SK-N-SH (cell line): ENCODE results near the gene ARHGDIA. TPM values are rescaled to one million over a fixed set of nuclear protein-coding genes. Genes with fewer than 3 reads are reported as not detected.
A peak's percentile ranks its signal among the peaks of the same experiment; 100 is the strongest.

Source experiments
- CTCF ChIA-PET: fragments of 300-600, 350-600 bp; formaldehyde crosslinking; extraction: SDS; loops from one replicate; lab custom pipeline; 2021; lab: Yijun Ruan, JAX
- POLR2A ChIA-PET: fragments of 350-600 bp; sonication (Branson Sonifier 250); formaldehyde crosslinking; extraction: SDS; loops from one replicate; lab custom pipeline; 2020; ENCODE audit warnings: antibody characterized with exemption, inconsistent platforms; lab: Yijun Ruan, JAX
- DNase-seq: peaks from one replicate; pipeline ENCODE4 v3.0.0; 2012
- H2AFZ ChIP-seq: fragments of 200-600 bp; sonication (generic); 2 replicates; pipeline ENCODE4 v1.8.1; 2016; ENCODE audit warnings: antibody characterized with exemption, mild to moderate bottlenecking, low read depth
- H3F3A ChIP-seq: fragments of 200-600 bp; sonication (generic); replicated peaks from 2 replicates; pipeline ENCODE3; 2016; ENCODE audit warnings: antibody characterized with exemption, mild to moderate bottlenecking; ENCODE audit not compliant: insufficient read depth
- H3K27ac ChIP-seq, 2 experiments: fragments of 200-500 bp in 1 of 2; fragments of 200-600 bp in 1 of 2; sonication (Bioruptor generic) in 1 of 2; sonication (generic), shearing (Covaris generic) in 1 of 2; 2 replicates each; pipeline versions ENCODE4 v1.5.1 to v1.6.1; 2014 to 2016; ENCODE audit warnings: low read depth in 2 of 2, inconsistent platforms in 1 of 2, low read length in 1 of 2, mild to moderate bottlenecking in 1 of 2, mixed read lengths in 1 of 2
- H3K27me3 ChIP-seq: fragments of 200-600 bp; sonication (generic), shearing (Covaris generic); 2 replicates; pipeline ENCODE4 v1.6.1; 2016; ENCODE audit warnings: mixed run types; ENCODE audit not compliant: insufficient read depth
- H3K36me3 ChIP-seq, 2 experiments: fragments of 200-500 bp in 1 of 2; fragments of 200-600 bp in 1 of 2; sonication (Bioruptor generic) in 1 of 2; sonication (generic) in 1 of 2; replicated peaks in 1 of 2; 2 replicates each; pipeline versions ENCODE3 to v1.5.1; 2014 to 2016; ENCODE audit warnings: low read length in 1 of 2, mild to moderate bottlenecking in 1 of 2; ENCODE audit not compliant: insufficient read depth in 2 of 2, control insufficient read depth in 1 of 2
- H3K4me1 ChIP-seq, 2 experiments: fragments of 200-500 bp in 1 of 2; fragments of 200-600 bp in 1 of 2; sonication (Bioruptor generic) in 1 of 2; sonication (generic), shearing (Covaris generic) in 1 of 2; 2 replicates each; pipeline versions ENCODE4 v1.5.1 to v1.6.1; 2014 to 2016; ENCODE audit warnings: low read depth in 1 of 2, low read length in 1 of 2, mixed run types in 1 of 2; ENCODE audit not compliant: insufficient read depth in 2 of 2, control insufficient read depth in 1 of 2
- H3K4me2 ChIP-seq: fragments of 200-600 bp; sonication (generic), shearing (Covaris generic); 2 replicates; pipeline ENCODE4 v1.6.1; 2017; ENCODE audit warnings: mixed run types
- H3K4me3 ChIP-seq, 2 experiments: fragments of 200-500 bp in 1 of 2; fragments of 200-600 bp in 1 of 2; sonication (Bioruptor generic) in 1 of 2; sonication (generic), shearing (Covaris generic) in 1 of 2; 2 replicates each; pipeline versions ENCODE4 v1.5.1 to v1.8.1; 2014 to 2016; ENCODE audit warnings: low read depth in 2 of 2, inconsistent platforms in 1 of 2, low read length in 1 of 2, mild to moderate bottlenecking in 1 of 2, mixed read lengths in 1 of 2, moderate library complexity in 1 of 2
- H3K79me2 ChIP-seq: fragments of 200-600 bp; sonication (generic); 2 replicates; pipeline ENCODE4 v1.8.1; 2017; ENCODE audit warnings: mild to moderate bottlenecking; ENCODE audit not compliant: insufficient read depth
- H3K9ac ChIP-seq: fragments of 200-600 bp; sonication (generic); 2 replicates; pipeline ENCODE4 v1.6.1; 2017; ENCODE audit warnings: mixed run types
- H3K9me2 ChIP-seq: fragments of 200-600 bp; sonication (generic); 2 replicates; pipeline ENCODE4 v1.6.1; 2017; ENCODE audit warnings: mixed run types
- H3K9me3 ChIP-seq: fragments of 200-600 bp; sonication (generic); 2 replicates; pipeline ENCODE4 v1.6.1; 2017; ENCODE audit warnings: mixed run types, mild to moderate bottlenecking, moderate library complexity
- H4K20me1 ChIP-seq: fragments of 200-600 bp; sonication (generic); 2 replicates; pipeline ENCODE4 v1.6.1; 2017; ENCODE audit warnings: mild to moderate bottlenecking, mixed run types; ENCODE audit not compliant: insufficient read depth
- CHD2 ChIP-seq: fragments of 150-350 bp; IDR thresholded peaks from 2 replicates; pipeline ENCODE4 v1.6.1; 2018; ENCODE audit warnings: low read length; ENCODE audit not compliant: partially characterized antibody
- ELF1 ChIP-seq: IDR thresholded peaks from 2 replicates; pipeline ENCODE4 v1.4.0; 2012
- EP300 ChIP-seq, 2 experiments: IDR thresholded peaks; 2 replicates each; pipeline versions ENCODE4 v1.4.0 to v1.6.1; 2012; ENCODE audit warnings: borderline replicate concordance in 1 of 2, low read depth in 1 of 2, low read length in 1 of 2
- FOXJ3 ChIP-seq: sonication (generic); formaldehyde crosslinking; IDR thresholded peaks from 2 replicates; pipeline ENCODE4 v1.5.1; 2020; ENCODE audit warnings: mild to moderate bottlenecking, missing genetic modification reagents
- MEF2A ChIP-seq: IDR thresholded peaks from 2 replicates; pipeline ENCODE4 v1.4.0; 2012; ENCODE audit warnings: low read depth, borderline replicate concordance
- MXI1 ChIP-seq: IDR thresholded peaks from 2 replicates; pipeline ENCODE4 v1.6.1; 2012; ENCODE audit warnings: mild to moderate bottlenecking, low read depth, low read length, improper control_type of control experiment
- NFIC ChIP-seq: IDR thresholded peaks from 2 replicates; pipeline ENCODE4 v1.4.0; 2012; ENCODE audit warnings: borderline replicate concordance
- NRF1 ChIP-seq: IDR thresholded peaks from 2 replicates; pipeline ENCODE4 v1.6.1; 2012; ENCODE audit warnings: low read depth, mild to moderate bottlenecking, low read length
- POLR2AphosphoS5 ChIP-seq: IDR thresholded peaks from 2 replicates; pipeline ENCODE4 v1.6.1; 2012; ENCODE audit warnings: low read depth, low read length
- RAD21 ChIP-seq: IDR thresholded peaks from 2 replicates; pipeline ENCODE4 v1.6.1; 2012; ENCODE audit warnings: mild to moderate bottlenecking, low read length
- RCOR1 ChIP-seq: fragments of 150-350 bp; IDR thresholded peaks from 2 replicates; pipeline ENCODE4 v1.6.1; 2017; ENCODE audit warnings: antibody characterized with exemption, low read length
- RFX5 ChIP-seq: IDR thresholded peaks from 2 replicates; pipeline ENCODE4 v1.6.1; 2012; ENCODE audit warnings: mild to moderate bottlenecking, improper control_type of control experiment, low read length
- SIN3A ChIP-seq: IDR thresholded peaks from 2 replicates; pipeline ENCODE4 v1.6.1; 2012; ENCODE audit warnings: low read depth, mild to moderate bottlenecking, low read length, moderate library complexity, borderline replicate concordance
- TAF1 ChIP-seq: IDR thresholded peaks from 2 replicates; pipeline ENCODE4 v1.6.1; 2012; ENCODE audit warnings: low read depth, mild to moderate bottlenecking, low read length, moderate library complexity, borderline replicate concordance
- USF2 ChIP-seq: fragments of 150-350 bp; IDR thresholded peaks from 2 replicates; pipeline ENCODE4 v1.6.1; 2017; ENCODE audit warnings: antibody characterized with exemption, low read length, low read depth, borderline replicate concordance
- WGBS: methylation state at CpG from one replicate; pipeline ENCODE4 v1.1.6; 2017; ENCODE audit warnings: low lambda C conversion rate; 5-methylcytosine and 5-hydroxymethylcytosine counted together
- polyA plus RNA-seq, 3 experiments: library from polyadenylated mRNA; depleted of rRNA; stranded (reverse); fragments of >200 nt; gene quantifications; 2 replicates each; pipeline ENCODE4 v1.2.3, GENCODE V29; 2012
- TF ChIP-seq, protein P1 (sequence below): IDR thresholded peaks from 2 replicates; pipeline ENCODE4; 2012
- TF ChIP-seq, protein P2 (sequence below): IDR thresholded peaks from 2 replicates; pipeline ENCODE4 v1.4.0; 2012; ENCODE audit warnings: low read depth, borderline replicate concordance

The ARHGDIA gene
- polyA plus RNA-seq, 1 of the 3 experiments (the other 2 are of a cell fraction), result 385 TPM

- TF ChIP-seq NRF1, result peak; percentile 96
- TF ChIP-seq EP300 (IDR thresholded peaks at IDR 0.05; ENCODE audit: borderline replicate concordance in 1 of 2, low read depth in 1 of 2, low read length in 1 of 2), result no peak; a peak in 1 of 4 replicates
- peak; percentile 91 for TF ChIP-seq ELF1
- TF ChIP-seq MEF2A, result no peak
- TF ChIP-seq RCOR1, result no peak; the same call in 1 of the 2 replicates
- TF ChIP-seq, protein P1, sequence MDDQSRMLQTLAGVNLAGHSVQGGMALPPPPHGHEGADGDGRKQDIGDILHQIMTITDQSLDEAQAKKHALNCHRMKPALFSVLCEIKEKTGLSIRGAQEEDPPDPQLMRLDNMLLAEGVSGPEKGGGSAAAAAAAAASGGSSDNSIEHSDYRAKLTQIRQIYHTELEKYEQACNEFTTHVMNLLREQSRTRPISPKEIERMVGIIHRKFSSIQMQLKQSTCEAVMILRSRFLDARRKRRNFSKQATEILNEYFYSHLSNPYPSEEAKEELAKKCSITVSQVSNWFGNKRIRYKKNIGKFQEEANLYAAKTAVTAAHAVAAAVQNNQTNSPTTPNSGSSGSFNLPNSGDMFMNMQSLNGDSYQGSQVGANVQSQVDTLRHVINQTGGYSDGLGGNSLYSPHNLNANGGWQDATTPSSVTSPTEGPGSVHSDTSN, result peak; percentile 96
- no peak for TF ChIP-seq FOXJ3 (CRISPR knock-in tag)
- TF ChIP-seq USF2, result no peak
- no peak for TF ChIP-seq NFIC
- TF ChIP-seq CHD2, result peak; percentile 96
- TF ChIP-seq RFX5, result peak; percentile 93
Measured at GRCh38 chr17:81860756-81861568, 10.2 kb downstream of the ARHGDIA start (continued).

DNA sequence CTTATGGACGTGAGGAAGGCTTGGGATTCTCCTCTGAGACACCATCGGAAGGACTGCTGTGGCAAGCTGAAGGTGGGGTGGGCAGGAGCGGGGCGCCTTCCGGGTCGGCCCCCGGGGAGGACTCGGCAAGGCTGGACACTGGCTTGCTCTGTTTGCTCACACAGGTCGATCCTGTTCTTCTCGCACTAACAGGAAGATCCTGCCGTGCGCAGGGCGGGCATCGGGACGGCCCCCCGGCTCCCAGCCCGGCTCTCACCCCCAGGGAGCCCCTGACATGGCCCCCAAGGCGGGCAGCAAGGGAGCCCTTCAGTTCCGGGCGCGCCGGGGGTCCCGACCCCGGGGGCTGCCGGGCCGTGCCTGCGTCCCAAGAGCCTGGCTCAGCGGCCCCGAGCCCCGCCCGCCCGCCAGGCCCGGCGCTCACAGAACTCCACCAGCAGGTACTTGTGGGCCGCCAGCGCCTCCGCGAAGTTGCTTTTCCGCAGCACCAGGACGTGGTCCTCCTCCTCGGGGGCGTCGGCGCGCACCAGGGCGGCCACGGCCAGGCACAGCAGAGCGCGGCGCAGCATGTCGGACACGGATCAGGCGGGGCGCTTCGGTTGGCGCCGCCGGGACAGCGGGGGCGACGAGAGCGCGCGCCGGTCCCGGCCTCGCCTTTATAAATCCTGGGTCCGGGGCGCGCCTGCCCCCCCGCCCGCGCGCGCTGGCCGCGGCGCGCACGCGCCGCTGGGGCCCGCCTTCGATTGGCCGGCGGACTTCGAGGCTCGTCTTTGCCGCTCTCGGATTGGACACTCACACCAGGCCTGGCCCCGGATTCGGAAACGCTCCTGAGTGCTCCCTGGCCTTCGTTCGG lies 11.0 kb downstream of the ARHGDIA start, which contains the start of gene P4HB:
Gene P4HB, minus strand, starts transcription at position 630 of the 850 bp plus-strand sequence. Its CDS starts 64 bp downstream, at position 566.
- H3K27ac ChIP-seq, result peak within 1 kb of the TSS; percentile 90 to 92
- peaks cover 20% of the 10 kb centered on the region for H3F3A ChIP-seq
- H3K79me2 ChIP-seq, result peaks cover 94% of the 10 kb centered on the region
- peak within 1 kb of the TSS; percentile 52; the same call in 1 of the 2 replicates for H2AFZ ChIP-seq
- TF ChIP-seq RAD21 (no peak), RCOR1 (0 out of 2 replicates have a peak, but pooled peaks have one; percentile 7), POLR2AphosphoS5 (peak; percentile 94), SIN3A (0 out of 2 replicates have a peak, but pooled peaks have one; percentile 45), TAF1 (peak; percentile 76), ELF1 (peak; percentile 42), NRF1 (peak; percentile 88), MXI1 (peak; percentile 41; the same call in 1 of the 2 replicates)
- TF ChIP-seq, protein P2, sequence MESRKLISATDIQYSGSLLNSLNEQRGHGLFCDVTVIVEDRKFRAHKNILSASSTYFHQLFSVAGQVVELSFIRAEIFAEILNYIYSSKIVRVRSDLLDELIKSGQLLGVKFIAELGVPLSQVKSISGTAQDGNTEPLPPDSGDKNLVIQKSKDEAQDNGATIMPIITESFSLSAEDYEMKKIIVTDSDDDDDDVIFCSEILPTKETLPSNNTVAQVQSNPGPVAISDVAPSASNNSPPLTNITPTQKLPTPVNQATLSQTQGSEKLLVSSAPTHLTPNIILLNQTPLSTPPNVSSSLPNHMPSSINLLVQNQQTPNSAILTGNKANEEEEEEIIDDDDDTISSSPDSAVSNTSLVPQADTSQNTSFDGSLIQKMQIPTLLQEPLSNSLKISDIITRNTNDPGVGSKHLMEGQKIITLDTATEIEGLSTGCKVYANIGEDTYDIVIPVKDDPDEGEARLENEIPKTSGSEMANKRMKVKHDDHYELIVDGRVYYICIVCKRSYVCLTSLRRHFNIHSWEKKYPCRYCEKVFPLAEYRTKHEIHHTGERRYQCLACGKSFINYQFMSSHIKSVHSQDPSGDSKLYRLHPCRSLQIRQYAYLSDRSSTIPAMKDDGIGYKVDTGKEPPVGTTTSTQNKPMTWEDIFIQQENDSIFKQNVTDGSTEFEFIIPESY, result no peak
- WGBS, result 0% methylated on average over 29 of the region's 95 CpGs
- H3K9me2 ChIP-seq, result no peaks in the 10 kb centered on the region
- POLR2A ChIA-PET, result interaction anchor here (0.6 to 2.3 kb wide), 7 partner anchors 10 to 157 kb away, joined by 3 to 16 read pairs (median 4); partner anchors contain the start of genes ALYREF, ANAPC11, ARHGDIA and MCRIP1
- DNase-seq, result peak; percentile 100
- H3K4me2 ChIP-seq, result peak within 1 kb of the TSS; percentile 99
- peaks cover 28 to 33% of the 10 kb centered on the region in 2 experiments for H3K4me1 ChIP-seq
- peaks cover 31 to 62% of the 10 kb centered on the region in 2 experiments for H3K36me3 ChIP-seq
- H3K9me3 ChIP-seq, result no peaks in the 10 kb centered on the region
- peak within 1 kb of the TSS; percentile 98 for H3K9ac ChIP-seq
- CTCF ChIA-PET, result interaction anchor here (0.7 to 2.0 kb wide), 10 partner anchors 9 to 127 kb away, joined by 3 to 13 read pairs (median 4); partner anchors contain the start of genes ARHGDIA and SIRT7
- peaks cover 58% of the 10 kb centered on the region for H4K20me1 ChIP-seq
- H3K4me3 ChIP-seq, result peak within 1 kb of the TSS; percentile 77 to 95
- H3K27me3 ChIP-seq, result no peaks in the 10 kb centered on the region
